PC-3 (cell line): ENCODE results near the gene DNAH14.

ENCODE experiments used
- EZH2 ChIP-seq: fragments of 300-600 bp; sonication (generic); IDR thresholded peaks from one replicate; pipeline ENCODE4 v1.6.1; 2017; ENCODE audit warnings: antibody characterized with exemption, mild to moderate bottlenecking, low read length; ENCODE audit not compliant: unreplicated experiment
- EZH2phosphoT487 ChIP-seq: fragments of 300-600 bp; sonication (generic); IDR thresholded peaks from 2 replicates; pipeline ENCODE4 v1.6.1; 2018; ENCODE audit warnings: mild to moderate bottlenecking, antibody characterized with exemption, low read length, borderline replicate concordance

GRCh38 chr1:225113265-225113664 is 183.8 kb downstream of the DNAH14 start:
- TF ChIP-seq EZH2phosphoT487 (no peak), EZH2 (no peak)
